ENCODE data around the gene ABLIM3. TPM values are rescaled to one million over a fixed set of nuclear protein-coding genes. Genes with fewer than 3 reads are reported as not detected.

Gene ABLIM3
- total RNA-seq, 4 donors from 2014 or later: 2.6 to 49.5 (median 6.9) TPM

GRCh38 chr5:149156435-149157083, 15.3 kb downstream of the ABLIM3 start:
- TF ChIP-seq CTCF (IDR thresholded peaks at IDR 0.05): no peak
- TF ChIP-seq POLR2A (IDR thresholded peaks at IDR 0.05): no peak
- intact Hi-C loops (cut with DNase I; ENCODE audit: low total_unique reads): no loop called here
- H3K27me3 ChIP-seq: no peaks in the 10 kb centered on the region
- DNase-seq: no peak
- H3K4me1 ChIP-seq: no peaks in the 10 kb centered on the region
- no peaks in the 10 kb centered on the region for H3K9me3 ChIP-seq
- H3K27ac ChIP-seq: no peak overlapping the region
- no peak overlapping the region for H3K4me3 ChIP-seq
- no peaks in the 10 kb centered on the region for H3K36me3 ChIP-seq

GRCh38 chr5:149157330-149157729, 16.0 kb downstream of the ABLIM3 start:
- H3K9me3 ChIP-seq: no peaks in the 10 kb centered on the region
- no peak for TF ChIP-seq CTCF (IDR thresholded peaks at IDR 0.05)
- no peak for TF ChIP-seq POLR2A (IDR thresholded peaks at IDR 0.05)

GRCh38 chr5:149160291-149160787, 19.0 kb downstream of the ABLIM3 start:
- Histone ChIP-seq H3K27ac (no peak overlapping the region), H3K4me3 (no peak overlapping the region), H3K4me1 (no peaks in the 10 kb centered on the region), H3K27me3 (no peaks in the 10 kb centered on the region), H3K9me3 (no peaks in the 10 kb centered on the region), H3K36me3 (no peaks in the 10 kb centered on the region)
- TF ChIP-seq CTCF (IDR thresholded peaks at IDR 0.05) (no peak), POLR2A (IDR thresholded peaks at IDR 0.05) (no peak)
- no peak for DNase-seq
- intact Hi-C loops (cut with DNase I; ENCODE audit: low total_unique reads): no loop called here

More at GRCh38 chr5:149157330-149157729, 16.0 kb downstream of the ABLIM3 start:
- no peak for DNase-seq
- H3K4me1 ChIP-seq: no peaks in the 10 kb centered on the region
- H3K4me3 ChIP-seq: no peak overlapping the region
- H3K27me3 ChIP-seq: no peaks in the 10 kb centered on the region
- H3K36me3 ChIP-seq: no peaks in the 10 kb centered on the region
- no peak overlapping the region for H3K27ac ChIP-seq
- intact Hi-C loops (cut with DNase I; ENCODE audit: low total_unique reads): no loop called here

GRCh38 chr5:149161026-149161687, 19.9 kb downstream of the ABLIM3 start:
- H3K4me1 ChIP-seq: no peaks in the 10 kb centered on the region

More at GRCh38 chr5:149161026-149161687, 19.9 kb downstream of the ABLIM3 start:
- DNase-seq: no peak
- Histone ChIP-seq H3K36me3 (no peaks in the 10 kb centered on the region), H3K9me3 (no peaks in the 10 kb centered on the region), H3K27ac (no peak overlapping the region), H3K27me3 (no peaks in the 10 kb centered on the region), H3K4me3 (no peak overlapping the region)
- intact Hi-C loops (cut with DNase I; ENCODE audit: low total_unique reads): no loop called here
- no peak for TF ChIP-seq CTCF (IDR thresholded peaks at IDR 0.05)
- no peak for TF ChIP-seq POLR2A (IDR thresholded peaks at IDR 0.05)
